WTC11 (cell line): Measurements from ENCODE around the gene CXCL5.

Source experiments
- AFF4 ChIP-seq: sonication (generic); formaldehyde crosslinking; IDR thresholded peaks from 2 replicates; pipeline ENCODE4 v1.8.1; 2023; ENCODE audit warnings: mild to moderate bottlenecking, missing genetic modification reagents, borderline replicate concordance
- CREM ChIP-seq: sonication (generic); formaldehyde crosslinking; IDR thresholded peaks from 2 replicates; pipeline ENCODE4 v1.8.1; 2022; ENCODE audit warnings: mild to moderate bottlenecking, missing genetic modification reagents, moderate library complexity
- CTCF ChIP-seq: fragments of 200-600 bp; IDR thresholded peaks from 2 replicates; pipeline ENCODE4 v1.8.0; 2022; ENCODE audit warnings: antibody characterized with exemption
- GABPB1 ChIP-seq: sonication (generic); formaldehyde crosslinking; IDR thresholded peaks from 2 replicates; pipeline ENCODE4 v1.8.1; 2023; ENCODE audit warnings: mild to moderate bottlenecking, missing genetic modification reagents
- KAT7 ChIP-seq: sonication (generic); formaldehyde crosslinking; IDR thresholded peaks from 2 replicates; pipeline ENCODE4 v1.8.1; 2023; ENCODE audit warnings: missing genetic modification reagents, mild to moderate bottlenecking, borderline replicate concordance
- NFYB ChIP-seq: sonication (generic); formaldehyde crosslinking; conservative IDR thresholded peaks from 2 replicates; pipeline ENCODE4 v1.8.0; 2022; ENCODE audit warnings: low read depth, missing genetic modification reagents
- STAT6 ChIP-seq: sonication (generic); formaldehyde crosslinking; conservative IDR thresholded peaks from 2 replicates; pipeline ENCODE4 v1.8.1; 2023; ENCODE audit warnings: mild to moderate bottlenecking, low read depth, missing genetic modification reagents, moderate library complexity
- TCF7 ChIP-seq: sonication (generic); formaldehyde crosslinking; IDR thresholded peaks from 2 replicates; pipeline ENCODE4 v1.8.0; 2022; ENCODE audit warnings: mild to moderate bottlenecking, low read depth, missing genetic modification reagents, moderate library complexity
- ZNF281 ChIP-seq: sonication (generic); formaldehyde crosslinking; IDR thresholded peaks from 2 replicates; pipeline ENCODE4 v1.8.0; 2023; ENCODE audit warnings: mild to moderate bottlenecking, missing genetic modification reagents
- TF ChIP-seq, protein P1 (sequence below): sonication (generic); formaldehyde crosslinking; IDR thresholded peaks from 2 replicates; pipeline ENCODE4 v1.8.0; 2023; ENCODE audit warnings: missing genetic modification reagents, mild to moderate bottlenecking, borderline replicate concordance
- TF ChIP-seq, protein P2 (sequence below): sonication (generic); formaldehyde crosslinking; IDR thresholded peaks from 2 replicates; pipeline ENCODE4 v1.8.0; 2022; ENCODE audit warnings: mild to moderate bottlenecking, missing genetic modification reagents
- TF ChIP-seq, protein P3 (sequence below): sonication (generic); formaldehyde crosslinking; IDR thresholded peaks from 2 replicates; pipeline ENCODE4 v1.8.1; 2023; ENCODE audit warnings: mild to moderate bottlenecking, missing genetic modification reagents, moderate library complexity

GRCh38 chr4:74012130-74012529, 13.7 kb upstream of the CXCL5 start:
- TF ChIP-seq, protein P1, sequence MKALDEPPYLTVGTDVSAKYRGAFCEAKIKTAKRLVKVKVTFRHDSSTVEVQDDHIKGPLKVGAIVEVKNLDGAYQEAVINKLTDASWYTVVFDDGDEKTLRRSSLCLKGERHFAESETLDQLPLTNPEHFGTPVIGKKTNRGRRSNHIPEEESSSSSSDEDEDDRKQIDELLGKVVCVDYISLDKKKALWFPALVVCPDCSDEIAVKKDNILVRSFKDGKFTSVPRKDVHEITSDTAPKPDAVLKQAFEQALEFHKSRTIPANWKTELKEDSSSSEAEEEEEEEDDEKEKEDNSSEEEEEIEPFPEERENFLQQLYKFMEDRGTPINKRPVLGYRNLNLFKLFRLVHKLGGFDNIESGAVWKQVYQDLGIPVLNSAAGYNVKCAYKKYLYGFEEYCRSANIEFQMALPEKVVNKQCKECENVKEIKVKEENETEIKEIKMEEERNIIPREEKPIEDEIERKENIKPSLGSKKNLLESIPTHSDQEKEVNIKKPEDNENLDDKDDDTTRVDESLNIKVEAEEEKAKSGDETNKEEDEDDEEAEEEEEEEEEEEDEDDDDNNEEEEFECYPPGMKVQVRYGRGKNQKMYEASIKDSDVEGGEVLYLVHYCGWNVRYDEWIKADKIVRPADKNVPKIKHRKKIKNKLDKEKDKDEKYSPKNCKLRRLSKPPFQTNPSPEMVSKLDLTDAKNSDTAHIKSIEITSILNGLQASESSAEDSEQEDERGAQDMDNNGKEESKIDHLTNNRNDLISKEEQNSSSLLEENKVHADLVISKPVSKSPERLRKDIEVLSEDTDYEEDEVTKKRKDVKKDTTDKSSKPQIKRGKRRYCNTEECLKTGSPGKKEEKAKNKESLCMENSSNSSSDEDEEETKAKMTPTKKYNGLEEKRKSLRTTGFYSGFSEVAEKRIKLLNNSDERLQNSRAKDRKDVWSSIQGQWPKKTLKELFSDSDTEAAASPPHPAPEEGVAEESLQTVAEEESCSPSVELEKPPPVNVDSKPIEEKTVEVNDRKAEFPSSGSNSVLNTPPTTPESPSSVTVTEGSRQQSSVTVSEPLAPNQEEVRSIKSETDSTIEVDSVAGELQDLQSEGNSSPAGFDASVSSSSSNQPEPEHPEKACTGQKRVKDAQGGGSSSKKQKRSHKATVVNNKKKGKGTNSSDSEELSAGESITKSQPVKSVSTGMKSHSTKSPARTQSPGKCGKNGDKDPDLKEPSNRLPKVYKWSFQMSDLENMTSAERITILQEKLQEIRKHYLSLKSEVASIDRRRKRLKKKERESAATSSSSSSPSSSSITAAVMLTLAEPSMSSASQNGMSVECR (CRISPR knock-in tag): no peak
- TF ChIP-seq CTCF: no peak
- TF ChIP-seq NFYB: no peak
- TF ChIP-seq STAT6: no peak
- TF ChIP-seq, protein P2, sequence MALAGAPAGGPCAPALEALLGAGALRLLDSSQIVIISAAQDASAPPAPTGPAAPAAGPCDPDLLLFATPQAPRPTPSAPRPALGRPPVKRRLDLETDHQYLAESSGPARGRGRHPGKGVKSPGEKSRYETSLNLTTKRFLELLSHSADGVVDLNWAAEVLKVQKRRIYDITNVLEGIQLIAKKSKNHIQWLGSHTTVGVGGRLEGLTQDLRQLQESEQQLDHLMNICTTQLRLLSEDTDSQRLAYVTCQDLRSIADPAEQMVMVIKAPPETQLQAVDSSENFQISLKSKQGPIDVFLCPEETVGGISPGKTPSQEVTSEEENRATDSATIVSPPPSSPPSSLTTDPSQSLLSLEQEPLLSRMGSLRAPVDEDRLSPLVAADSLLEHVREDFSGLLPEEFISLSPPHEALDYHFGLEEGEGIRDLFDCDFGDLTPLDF: no peak
- TF ChIP-seq TCF7 (CRISPR knock-in tag): no peak
- TF ChIP-seq KAT7 (CRISPR knock-in tag): no peak
- TF ChIP-seq GABPB1: no peak
- TF ChIP-seq, protein P3, sequence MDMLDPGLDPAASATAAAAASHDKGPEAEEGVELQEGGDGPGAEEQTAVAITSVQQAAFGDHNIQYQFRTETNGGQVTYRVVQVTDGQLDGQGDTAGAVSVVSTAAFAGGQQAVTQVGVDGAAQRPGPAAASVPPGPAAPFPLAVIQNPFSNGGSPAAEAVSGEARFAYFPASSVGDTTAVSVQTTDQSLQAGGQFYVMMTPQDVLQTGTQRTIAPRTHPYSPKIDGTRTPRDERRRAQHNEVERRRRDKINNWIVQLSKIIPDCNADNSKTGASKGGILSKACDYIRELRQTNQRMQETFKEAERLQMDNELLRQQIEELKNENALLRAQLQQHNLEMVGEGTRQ (CRISPR knock-in tag): no peak
- no peak for TF ChIP-seq ZNF281 (CRISPR knock-in tag)
- TF ChIP-seq CREM (CRISPR knock-in tag): no peak
- TF ChIP-seq AFF4 (CRISPR knock-in tag): no peak
